H1 (cell line): ENCODE measurements around the gene NHLRC2. TPM values are rescaled to one million over a fixed set of nuclear protein-coding genes. Genes with fewer than 3 reads are reported as not detected.

Source experiments
- CTCF ChIA-PET: fragments of 300-600 bp; sonication (Branson Sonifier 250); formaldehyde crosslinking; loops from one replicate; lab custom pipeline; 2021; ENCODE audit not compliant: partially characterized antibody; lab: Charles Lee
- POLR2A ChIA-PET: fragments of 300-600 bp; sonication (Branson Sonifier 250); formaldehyde crosslinking; loops from one replicate; lab custom pipeline; 2021; ENCODE audit warnings: inconsistent platforms; ENCODE audit not compliant: partially characterized antibody; lab: Charles Lee
- DNase-seq, 2 experiments: peaks; one replicate each; pipeline versions ENCODE4 v3.0.0 to v3.0.0-alpha.2; 2010 to 2022; ENCODE audit warnings: low spot score in 2 of 2, low read depth in 1 of 2, mixed read lengths in 1 of 2
- FAIRE-seq: peaks from 2 replicates; lab custom pipeline; 2011; peaks lifted over from hg19 to GRCh38; lab: Jason Lieb, UNC
- H2AFZ ChIP-seq: 2 replicates; pipeline ENCODE4 v1.8.1; 2012; ENCODE audit warnings: low read length, inconsistent platforms
- H2AK5ac ChIP-seq: 2 replicates; pipeline ENCODE4 v1.6.1; 2013; ENCODE audit warnings: low read depth, low read length
- H2BK120ac ChIP-seq: replicated peaks from 2 replicates; pipeline ENCODE3; 2013; ENCODE audit warnings: low read depth, low read length, inconsistent platforms
- H2BK12ac ChIP-seq: 2 replicates; pipeline ENCODE4 v1.6.1; 2013; ENCODE audit warnings: low read depth, low read length
- H2BK15ac ChIP-seq: 2 replicates; pipeline ENCODE4 v1.6.1; 2013; ENCODE audit warnings: low read length
- H2BK20ac ChIP-seq: 2 replicates; pipeline ENCODE4 v1.6.1; 2013; ENCODE audit warnings: low read length
- H2BK5ac ChIP-seq: 2 replicates; pipeline ENCODE4 v1.6.1; 2013; ENCODE audit warnings: low read depth, low read length
- H3K14ac ChIP-seq: 2 replicates; pipeline ENCODE4 v1.6.1; 2013; ENCODE audit warnings: inconsistent platforms; ENCODE audit not compliant: insufficient read length
- H3K18ac ChIP-seq: 2 replicates; pipeline ENCODE4 v1.6.1; 2013; ENCODE audit warnings: low read length; ENCODE audit errors: extremely low read depth
- H3K23ac ChIP-seq: 2 replicates; pipeline ENCODE4 v1.6.1; 2013; ENCODE audit warnings: inconsistent platforms; ENCODE audit not compliant: insufficient read length
- H3K23me2 ChIP-seq: 2 replicates; pipeline ENCODE4 v1.6.1; 2013; ENCODE audit warnings: low read depth, low read length
- H3K27ac ChIP-seq: 2 replicates; pipeline ENCODE4 v1.6.1; 2011; ENCODE audit warnings: low read depth, low read length, inconsistent platforms
- H3K27me3 ChIP-seq, 4 experiments: replicated peaks in 1 of 4; 1 replicate in 1 of 4; 2 replicates in 3 of 4; pipeline versions ENCODE4 v1.6.1 to v1.8.1; 2011 to 2013; ENCODE audit warnings: low read length in 3 of 4, mild to moderate bottlenecking in 3 of 4, inconsistent platforms in 2 of 4, mixed read lengths in 2 of 4, moderate library complexity in 1 of 4; ENCODE audit not compliant: control insufficient read depth in 3 of 4, insufficient read depth in 3 of 4; ENCODE audit errors: extremely low read depth in 1 of 4
- H3K36me3 ChIP-seq, 4 experiments: 2 replicates each; pipeline versions ENCODE4 v1.6.1 to v1.8.1; 2011 to 2013; ENCODE audit warnings: mild to moderate bottlenecking in 4 of 4, low read length in 3 of 4, moderate library complexity in 2 of 4, control low read depth in 1 of 4, inconsistent platforms in 1 of 4; ENCODE audit not compliant: insufficient read depth in 4 of 4, control insufficient read depth in 2 of 4
- H3K4ac ChIP-seq: replicated peaks from 2 replicates; pipeline ENCODE3; 2013; ENCODE audit warnings: low read length, low read depth, mixed read lengths, inconsistent platforms; ENCODE audit not compliant: insufficient read length
- H3K4me1 ChIP-seq, 4 experiments: replicated peaks in 1 of 4; 1 replicate in 1 of 4; 2 replicates in 3 of 4; pipeline versions ENCODE4 v1.6.1 to v1.8.1; 2011 to 2013; ENCODE audit warnings: low read length in 3 of 4, inconsistent platforms in 2 of 4, mixed read lengths in 1 of 4; ENCODE audit not compliant: insufficient read depth in 4 of 4, control insufficient read depth in 3 of 4
- H3K4me2 ChIP-seq, 2 experiments: 2 replicates each; pipeline versions ENCODE4 v1.6.1 to v1.8.1; 2011 to 2013; ENCODE audit warnings: low read depth in 2 of 2, low read length in 2 of 2, control low read depth in 1 of 2, inconsistent platforms in 1 of 2, mild to moderate bottlenecking in 1 of 2; ENCODE audit not compliant: insufficient read depth in 1 of 2
- H3K4me3 ChIP-seq, 4 experiments: fragments of 200-600, 300-600 bp in 1 of 4; sonication (generic), shearing (Covaris generic), sonication (Bioruptor Twin) in 1 of 4; 2 replicates each; pipeline versions ENCODE4 v1.5.1 to v1.8.1; 2011 to 2016; ENCODE audit warnings: low read length in 4 of 4, low read depth in 3 of 4, control low read depth in 2 of 4, inconsistent platforms in 2 of 4, mild to moderate bottlenecking in 2 of 4, mixed read lengths in 1 of 4, moderate library complexity in 1 of 4; ENCODE audit not compliant: insufficient read depth in 2 of 4; ENCODE audit errors: extremely low read depth in 1 of 4
- H3K56ac ChIP-seq: replicated peaks from 2 replicates; pipeline ENCODE3; 2013; ENCODE audit warnings: low read depth, mild to moderate bottlenecking, mixed read lengths, low read length, inconsistent platforms; ENCODE audit not compliant: insufficient read length
- H3K79me1 ChIP-seq: 2 replicates; pipeline ENCODE4 v1.6.1; 2013; ENCODE audit warnings: low read depth, low read length, control low read depth
- H3K79me2 ChIP-seq, 2 experiments: 2 replicates each; pipeline versions ENCODE4 v1.6.1 to v1.8.1; 2012 to 2013; ENCODE audit warnings: low read length in 2 of 2, mild to moderate bottlenecking in 2 of 2, inconsistent platforms in 1 of 2; ENCODE audit not compliant: insufficient read depth in 2 of 2, control insufficient read depth in 1 of 2
- H3K9ac ChIP-seq, 4 experiments: replicated peaks in 1 of 4; 1 replicate in 1 of 4; 2 replicates in 3 of 4; pipeline versions ENCODE4 v1.6.1 to v1.8.1; 2011 to 2013; ENCODE audit warnings: low read depth in 3 of 4, low read length in 3 of 4, control low read depth in 2 of 4, mild to moderate bottlenecking in 2 of 4, moderate library complexity in 2 of 4, inconsistent platforms in 1 of 4; ENCODE audit errors: extremely low read depth in 1 of 4
- H3K9me3 ChIP-seq, 2 experiments: 2 replicates each; pipeline versions ENCODE4 v1.6.1 to v1.8.1; 2012 to 2013; ENCODE audit warnings: mild to moderate bottlenecking in 2 of 2, moderate library complexity in 2 of 2, control low read depth in 1 of 2, inconsistent platforms in 1 of 2, low read depth in 1 of 2, low read length in 1 of 2, mixed read lengths in 1 of 2; ENCODE audit not compliant: insufficient read depth in 2 of 2
- H4K20me1 ChIP-seq, 2 experiments: replicated peaks in 1 of 2; 2 replicates each; pipeline versions ENCODE3 to v1.8.1; 2011 to 2013; ENCODE audit warnings: inconsistent platforms in 2 of 2, low read length in 2 of 2, mild to moderate bottlenecking in 1 of 2; ENCODE audit not compliant: insufficient read depth in 2 of 2, control insufficient read depth in 1 of 2
- H4K5ac ChIP-seq: 2 replicates; pipeline ENCODE4 v1.6.1; 2013; ENCODE audit warnings: low read length, low read depth, mixed read lengths, inconsistent platforms; ENCODE audit not compliant: insufficient read length
- H4K8ac ChIP-seq: 2 replicates; pipeline ENCODE4 v1.8.0; 2013; ENCODE audit warnings: mild to moderate bottlenecking, moderate library complexity, low read length, inconsistent platforms; ENCODE audit not compliant: insufficient read depth; ENCODE audit errors: extremely low read depth
- H4K91ac ChIP-seq: replicated peaks from 2 replicates; pipeline ENCODE3; 2013; ENCODE audit warnings: low read length, mixed read lengths, inconsistent platforms; ENCODE audit not compliant: insufficient read length
- RAD21 ChIP-seq, 2 experiments: IDR thresholded peaks in 1 of 2; conservative IDR thresholded peaks in 1 of 2; 2 replicates each; pipeline ENCODE4 v1.6.1; 2011; ENCODE audit warnings: low read depth in 2 of 2, low read length in 2 of 2, improper control_type of control experiment in 1 of 2, inconsistent platforms in 1 of 2, mild to moderate bottlenecking in 1 of 2, moderate library complexity in 1 of 2
- TAF1 ChIP-seq: IDR thresholded peaks from 2 replicates; pipeline ENCODE4 v1.6.1; 2011; ENCODE audit warnings: mild to moderate bottlenecking, low read depth, low read length
- WGBS, 2 experiments: shearing (Covaris generic) in 1 of 2; methylation state at CpG; one replicate each; pipeline versions ENCODE4 v1.1.6 to v1.1.7; 2013 to 2015; ENCODE audit warnings: low lambda C conversion rate in 2 of 2, mixed read lengths in 2 of 2, inconsistent platforms in 1 of 2, low coverage in 1 of 2, missing lambda C conversion rate in 1 of 2; ENCODE audit not compliant: insufficient replicate concordance in 2 of 2, insufficient coverage in 1 of 2, insufficient read length in 1 of 2; ENCODE audit errors: extremely low coverage in 1 of 2, missing lambda C conversion rate in 1 of 2; 5-methylcytosine and 5-hydroxymethylcytosine counted together
- polyA plus RNA-seq, 7 experiments: library from polyadenylated mRNA; depleted of rRNA in 3 of 7; stranded (reverse) in 5 of 7; unstranded in 2 of 7; fragments of >200 nt in 5 of 7; fragments of 200-250 nt in 2 of 7; gene quantifications; 1 replicate in 5 of 7; 2 replicates in 1 of 7; 4 replicates in 1 of 7; pipeline versions ENCODE4 v1.2.1 to v1.2.3, GENCODE V29; 2011 to 2013; ENCODE audit warnings: missing spikeins in 2 of 7, mixed read lengths in 2 of 7
- total RNA-seq: library from RNA; stranded (reverse); fragmentation: NEBNext Ultra II Directional; extraction: Animal tissue kit (Norgen Biotek cat#: 25700); gene quantifications from 2 replicates; pipeline ENCODE4 v1.2.1, GENCODE V29; 2021

NHLRC2 gene
- total and polyA plus RNA-seq, 2 of the 8 experiments (the other 6 are each of a cell fraction or from before 2014, with no cell fraction given), result 4.9 to 25.6 TPM

DNA sequence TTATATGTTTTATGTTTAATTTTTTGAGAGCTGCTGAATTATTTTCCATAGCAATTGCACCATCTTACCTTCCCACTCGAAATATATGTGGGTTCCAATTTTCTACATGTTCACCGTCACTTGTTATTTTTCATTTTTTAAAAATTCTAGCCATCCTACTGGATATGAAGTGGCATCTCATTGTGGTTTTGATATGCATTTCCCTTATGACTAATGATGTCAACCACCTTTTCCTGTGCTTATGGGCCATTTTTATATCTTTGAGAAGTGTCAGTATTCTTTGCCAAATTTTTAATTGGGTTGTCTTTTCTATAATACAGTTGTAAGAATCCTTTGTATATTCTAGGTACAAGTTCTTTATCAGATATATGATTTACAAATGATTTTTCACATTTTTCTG is 27.8 kb downstream of the NHLRC2 start:
- Histone ChIP-seq H2BK5ac (no peak overlapping the region), H3K27me3 (no peaks in the 10 kb centered on the region), H4K20me1 (no peaks in the 10 kb centered on the region), H3K4me1 (no peaks in the 10 kb centered on the region), H3K79me2 (no peaks in the 10 kb centered on the region; a peak in 2 of 4 replicates), H2BK120ac (no peak overlapping the region), H3K9ac (no peak overlapping the region), H4K5ac (no peak overlapping the region), H3K23ac (no peak overlapping the region), H2AFZ (no peak overlapping the region), H4K8ac (no peak overlapping the region), H2BK20ac (no peak overlapping the region), H3K4me3 (no peak overlapping the region), H3K23me2 (no peaks in the 10 kb centered on the region), H3K9me3 (no peaks in the 10 kb centered on the region), H3K79me1 (no peaks in the 10 kb centered on the region), H3K18ac (no peak overlapping the region), H2AK5ac (no peak overlapping the region), H3K4ac (no peak overlapping the region), H3K4me2 (no peak overlapping the region), H2BK15ac (no peak overlapping the region), H4K91ac (no peak overlapping the region), H3K27ac (no peak overlapping the region), H3K36me3 (peaks cover 0 to 28% (median 4%) of the 10 kb centered on the region in 4 experiments; a peak in 4 of 8 replicates), H2BK12ac (no peak overlapping the region), H3K56ac (no peak overlapping the region), H3K14ac (no peak overlapping the region)
- FAIRE-seq, result no peak
- DNase-seq, result no peak
- 90% methylated on average over 2 of the region's 2 CpGs; no CpG with 5 or more reads in 1 of the 2 experiments for WGBS, 2 experiments
- POLR2A ChIA-PET, result no interaction called here
- CTCF ChIA-PET, result no interaction called here
- TF ChIP-seq RAD21 (IDR thresholded peaks at IDR 0.05 in 1 of 2, conservative IDR thresholded peaks at IDR 0.05 in 1 of 2; ENCODE audit: low read depth in 2 of 2, low read length in 2 of 2), result no peak
- no peak for TF ChIP-seq TAF1
